ENCODE results near the gene MACROD2. TPM values are rescaled to one million over a fixed set of nuclear protein-coding genes. Genes with fewer than 3 reads are reported as not detected.

Gene MACROD2
- total RNA-seq, 1 experiment from 2014 or later: 1.6 TPM

DNA sequence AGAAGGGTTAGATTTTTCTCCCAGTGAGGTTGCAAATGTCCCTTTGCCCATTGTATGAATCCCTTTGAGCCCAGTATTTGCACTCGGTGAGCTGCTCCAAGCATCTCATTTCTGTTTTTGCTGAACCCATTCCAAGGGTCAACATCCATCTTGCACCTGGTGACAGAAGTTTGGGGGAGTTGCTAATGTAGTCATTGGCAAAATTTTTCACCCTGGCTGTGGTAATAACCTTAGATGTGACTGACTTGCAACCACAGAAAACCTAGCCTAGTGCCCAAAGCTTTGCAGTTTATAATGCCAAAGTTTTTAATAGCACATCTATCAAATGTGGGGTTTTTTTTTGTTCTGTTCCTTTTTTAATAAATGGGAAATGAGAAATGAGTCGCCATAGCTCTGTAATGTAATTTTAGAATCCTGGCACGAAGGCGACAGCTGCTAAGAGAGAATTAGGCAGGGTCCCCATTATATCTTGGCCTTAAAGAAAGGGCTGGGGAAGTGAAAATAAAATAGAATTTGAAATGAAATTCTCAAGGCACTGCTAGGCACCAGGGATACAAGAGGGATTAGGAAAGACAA is 1895.2 kb downstream of the MACROD2 start:
- H2AFZ ChIP-seq (ENCODE audit: low read length): no peak overlapping the region
- Mint-ChIP-seq H3K4me1 (peaks cover 32 to 35% of the 10 kb centered on the region in 2 experiments), H3K27me3 (ENCODE audit: low read depth) (no peaks in the 10 kb centered on the region), H3K36me3 (ENCODE audit: insufficient read depth in 1 of 3, low read depth in 3 of 3) (peaks cover 0 to 29% (median 13%) of the 10 kb centered on the region in 3 experiments; a peak in 4 of 7 replicates), H3K4me3 (no peak overlapping the region), H3K9me3 (peaks cover 12 to 16% of the 10 kb centered on the region in 2 experiments), H3K27ac (0 out of 7 replicates have a peak overlapping the region, but pooled peaks of 1 of the 3 experiments have one; percentile 25)
- H3K23me2 ChIP-seq (ENCODE audit: insufficient read length, low read depth, low read length, poor library complexity, severe bottlenecking): no peaks in the 10 kb centered on the region
- H3K4ac ChIP-seq (ENCODE audit: low read depth, low read length): no peak overlapping the region
- H3K79me2 ChIP-seq (ENCODE audit: insufficient read depth, low read length): no peaks in the 10 kb centered on the region
- no peak overlapping the region for H3K56ac ChIP-seq (ENCODE audit: insufficient read length, low read depth, low read length)
- no peak overlapping the region for H2BK20ac ChIP-seq (ENCODE audit: low read depth, low read length, poor library complexity, severe bottlenecking)
- no peak overlapping the region for H2BK15ac ChIP-seq (ENCODE audit: low read depth, low read length)
- no peak overlapping the region for H2BK12ac ChIP-seq (ENCODE audit: insufficient read length, low read depth, low read length)
- H4K91ac ChIP-seq (ENCODE audit: insufficient read length, low read depth, low read length): no peak overlapping the region
- no peak overlapping the region for H3K27ac ChIP-seq (ENCODE audit: insufficient read length, low read depth, low read length)
- no peaks in the 10 kb centered on the region for H4K20me1 ChIP-seq (ENCODE audit: control insufficient read depth, insufficient read depth, insufficient read length)
- DNase-seq: no peak
- H3K4me1 ChIP-seq (ENCODE audit: insufficient read depth, low read length): peaks cover 7% of the 10 kb centered on the region; the same call in 1 of the 2 replicates
- peaks cover 6% of the 10 kb centered on the region for H3K9me3 ChIP-seq (ENCODE audit: control insufficient read depth, low read depth, low read length)
- no peak overlapping the region for H3K9ac ChIP-seq (ENCODE audit: extremely low read depth, insufficient read length, low read length)
- no peak overlapping the region for H3T11ph ChIP-seq (ENCODE audit: low read length)
- H4K5ac ChIP-seq (ENCODE audit: insufficient read length, low read depth, low read length): no peak overlapping the region
- H3K18ac ChIP-seq (ENCODE audit: insufficient read length, low read depth, low read length): no peak overlapping the region
- WGBS (ENCODE audit: extremely low coverage, insufficient read length, low lambda C conversion rate): no CpG with 5 or more reads among the region's 4 CpGs
- no peaks in the 10 kb centered on the region for H3K79me1 ChIP-seq (ENCODE audit: insufficient read depth, low read depth, low read length, poor library complexity, severe bottlenecking)
- TF ChIP-seq, protein P1, sequence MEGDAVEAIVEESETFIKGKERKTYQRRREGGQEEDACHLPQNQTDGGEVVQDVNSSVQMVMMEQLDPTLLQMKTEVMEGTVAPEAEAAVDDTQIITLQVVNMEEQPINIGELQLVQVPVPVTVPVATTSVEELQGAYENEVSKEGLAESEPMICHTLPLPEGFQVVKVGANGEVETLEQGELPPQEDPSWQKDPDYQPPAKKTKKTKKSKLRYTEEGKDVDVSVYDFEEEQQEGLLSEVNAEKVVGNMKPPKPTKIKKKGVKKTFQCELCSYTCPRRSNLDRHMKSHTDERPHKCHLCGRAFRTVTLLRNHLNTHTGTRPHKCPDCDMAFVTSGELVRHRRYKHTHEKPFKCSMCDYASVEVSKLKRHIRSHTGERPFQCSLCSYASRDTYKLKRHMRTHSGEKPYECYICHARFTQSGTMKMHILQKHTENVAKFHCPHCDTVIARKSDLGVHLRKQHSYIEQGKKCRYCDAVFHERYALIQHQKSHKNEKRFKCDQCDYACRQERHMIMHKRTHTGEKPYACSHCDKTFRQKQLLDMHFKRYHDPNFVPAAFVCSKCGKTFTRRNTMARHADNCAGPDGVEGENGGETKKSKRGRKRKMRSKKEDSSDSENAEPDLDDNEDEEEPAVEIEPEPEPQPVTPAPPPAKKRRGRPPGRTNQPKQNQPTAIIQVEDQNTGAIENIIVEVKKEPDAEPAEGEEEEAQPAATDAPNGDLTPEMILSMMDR (conservative IDR thresholded peaks at IDR 0.05): no peak
- H2BK120ac ChIP-seq (ENCODE audit: low read depth, low read length, poor library complexity, severe bottlenecking): no peak overlapping the region
- H3K23ac ChIP-seq (ENCODE audit: insufficient read length, low read depth, low read length): no peak overlapping the region
- H4K8ac ChIP-seq (replicated peaks; ENCODE audit: insufficient read length, low read depth, low read length): no peak overlapping the region
- H2AK5ac ChIP-seq (ENCODE audit: insufficient read length, low read length): no peak overlapping the region
- no peak overlapping the region for H2BK5ac ChIP-seq (ENCODE audit: insufficient read length, low read length)
- no peaks in the 10 kb centered on the region; the same call in 1 of the 2 replicates for H3K27me3 ChIP-seq (ENCODE audit: insufficient read depth, low read length)
- no peak overlapping the region for H3K14ac ChIP-seq (ENCODE audit: insufficient read depth, low read length)
- H3K4me2 ChIP-seq (ENCODE audit: insufficient read depth, insufficient read length, low read length): no peak overlapping the region

Data from H9 (cell line).